Measurements from ENCODE around the gene GRB2. TPM values are rescaled to one million over a fixed set of nuclear protein-coding genes. Genes with fewer than 3 reads are reported as not detected.
"Not testable (repeated sequence)": the region's sequence is repeated elsewhere in the genome, so short reads cannot be mapped to it uniquely, and the experiment has no call there.

The GRB2 gene
- total RNA-seq, 8 experiments from 2014 or later = 37.1 to 76.5 (median 43.9) TPM

DNA sequence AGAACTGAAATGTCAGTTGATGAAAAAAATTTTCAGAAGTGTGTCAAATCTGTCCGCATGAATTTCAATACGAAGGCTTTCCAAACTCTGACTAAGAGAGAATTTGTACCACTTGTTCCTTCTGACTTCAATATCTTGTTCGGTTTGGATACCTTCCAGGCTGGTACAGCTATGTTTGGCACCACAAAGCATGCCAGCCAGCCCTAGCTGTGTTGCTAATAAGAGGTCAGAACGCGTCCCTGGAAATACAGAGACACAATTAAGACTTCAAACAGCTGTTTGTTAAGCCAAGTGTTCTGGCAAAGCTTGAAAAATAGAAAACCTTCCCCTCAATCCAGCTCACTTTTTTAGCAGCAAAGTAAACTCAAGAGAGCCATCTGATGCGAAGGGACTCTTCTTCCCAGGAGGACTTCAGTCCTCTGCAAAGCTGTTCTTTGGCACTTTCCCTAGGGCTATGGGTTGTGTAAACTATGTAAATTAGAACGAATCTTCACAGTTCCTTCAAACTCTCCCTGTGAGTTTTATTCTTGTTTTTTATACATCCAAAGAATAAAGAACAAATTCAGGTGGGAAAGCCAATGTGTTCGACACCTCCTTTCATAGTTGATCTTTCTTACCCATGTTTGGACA, 35.1 kb downstream of the GRB2 start:
- in situ Hi-C loops (cut with MboI; ENCODE audit: low pct_unique_long_range_greater_than_20kb in 2 of 9, low sequenced_read_pairs in 9 of 9, unreplicated experiment in 9 of 9) = no loop called here
- H3K4me1 ChIP-seq (replicated peaks in 1 of 2) = no peaks in the 10 kb centered on the region
- 7 to 100% (median 71%) methylated on average over 1 to 8 of the region's 8 CpGs for WGBS, 10 experiments
- peak in 4 of 8 experiments; percentile 30 to 79 (median 52) for ATAC-seq (replicated peaks in 6 of 8)
- no peak overlapping the region for H3K27ac ChIP-seq
- H3K4me3 ChIP-seq = no peak overlapping the region

DNA sequence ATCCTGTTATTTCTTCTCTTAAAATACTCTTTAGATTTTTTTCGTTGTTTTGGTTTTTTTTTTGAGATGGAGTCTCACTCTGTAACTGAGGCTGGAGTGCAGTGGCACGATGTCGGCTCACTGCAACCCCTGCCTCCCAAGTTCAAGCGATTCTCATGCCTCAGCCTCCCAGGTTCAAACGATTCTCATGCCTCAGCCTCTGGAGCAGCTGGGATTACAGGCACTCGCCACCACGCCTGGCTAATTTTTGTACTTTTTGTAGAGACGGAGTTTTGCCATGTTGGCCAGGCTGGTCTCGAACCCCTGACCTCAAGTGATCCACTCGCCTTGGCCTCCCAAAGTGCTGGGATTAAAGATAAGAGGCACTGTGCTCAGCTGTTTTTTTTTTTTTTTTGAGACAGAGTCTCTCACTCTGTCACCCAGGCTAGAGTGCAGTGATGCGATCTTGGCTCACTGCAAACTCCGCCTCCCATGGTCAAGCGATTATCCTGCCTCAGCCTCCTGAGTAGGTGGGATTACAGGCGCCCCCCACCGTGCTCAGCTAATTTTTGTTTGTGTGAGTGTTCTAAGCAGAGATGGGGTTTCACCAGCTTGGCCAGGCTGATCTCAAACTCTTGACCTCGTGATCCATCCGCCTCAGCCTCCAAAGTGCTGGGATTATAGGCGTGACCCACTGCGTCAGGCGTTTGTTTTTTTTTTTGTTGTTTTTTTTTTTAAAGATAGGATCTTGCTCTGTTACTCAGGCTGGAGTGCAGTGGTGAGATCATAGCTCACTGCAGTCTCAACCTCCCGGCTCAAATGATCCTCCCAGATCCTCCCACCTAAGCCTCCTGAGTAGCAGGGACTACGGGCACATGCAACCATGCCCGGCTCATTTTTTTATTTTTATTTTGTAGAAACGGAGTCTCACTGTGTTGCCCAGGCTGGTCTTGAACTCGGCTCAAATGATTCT, 37.4 kb downstream of the GRB2 start:
- ATAC-seq (replicated peaks in 6 of 8) = peak in 2 of 8 experiments; percentile 28 to 29
- in situ Hi-C loops (cut with MboI; ENCODE audit: low pct_unique_long_range_greater_than_20kb in 2 of 9, low sequenced_read_pairs in 9 of 9, unreplicated experiment in 9 of 9); H3K4me1 ChIP-seq (replicated peaks in 1 of 2); H3K4me3 ChIP-seq; H3K27ac ChIP-seq: not testable (repeated sequence)
- WGBS, 10 experiments = 60 to 100% (median 88%) methylated on average over 3 to 19 of the region's 25 CpGs; no CpG with 5 or more reads in 1 of the 10 experiments

DNA sequence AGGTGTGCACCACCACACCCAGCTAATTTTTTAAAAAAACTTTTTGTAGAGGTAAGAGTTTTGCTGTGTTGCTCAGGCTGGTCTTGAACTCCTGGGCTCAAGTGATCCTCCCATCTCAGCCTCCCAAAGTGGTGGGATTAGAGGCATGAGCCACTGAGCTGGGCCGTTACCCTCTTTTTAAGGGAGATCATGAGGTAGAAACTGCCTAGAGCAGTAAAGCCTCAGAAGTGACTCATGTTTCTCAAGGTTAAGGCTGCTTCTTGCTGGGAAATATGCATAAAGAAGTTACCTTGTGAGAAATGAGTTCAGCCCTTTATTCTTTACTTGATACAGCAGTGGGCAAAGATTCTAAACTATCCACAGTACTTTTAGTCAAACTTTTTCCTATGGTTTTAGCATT, 38.2 kb downstream of the GRB2 start:
- Histone ChIP-seq H3K27ac (no peak overlapping the region), H3K4me1 (replicated peaks in 1 of 2) (no peaks in the 10 kb centered on the region), H3K4me3 (no peak overlapping the region)
- ATAC-seq (replicated peaks in 6 of 8) = peak in 2 of 8 experiments; percentile 44 to 56
- WGBS, 10 experiments = 100% methylated on average over 1 of the region's 1 CpG; no CpG with 5 or more reads in 9 of the 10 experiments
- in situ Hi-C loops (cut with MboI; ENCODE audit: low pct_unique_long_range_greater_than_20kb in 2 of 9, low sequenced_read_pairs in 9 of 9, unreplicated experiment in 9 of 9) = no loop called here

GRCh38 chr17:75366432-75366831, 39.0 kb downstream of the GRB2 start:
- 69 to 100% (median 77%) methylated on average over 1 to 5 of the region's 6 CpGs; no CpG with 5 or more reads in 4 of the 10 experiments for WGBS, 10 experiments
- no peaks in the 10 kb centered on the region for H3K4me1 ChIP-seq (replicated peaks in 1 of 2)
- no peak overlapping the region for H3K27ac ChIP-seq
- in situ Hi-C loops (cut with MboI; ENCODE audit: low pct_unique_long_range_greater_than_20kb in 2 of 9, low sequenced_read_pairs in 9 of 9, unreplicated experiment in 9 of 9) = no loop called here
- H3K4me3 ChIP-seq = no peak overlapping the region
- ATAC-seq (replicated peaks in 6 of 8) = no peak

- in situ Hi-C loops (cut with MboI; ENCODE audit: low pct_unique_long_range_greater_than_20kb in 2 of 9, low sequenced_read_pairs in 9 of 9, unreplicated experiment in 9 of 9) = no loop called here
- peak in 1 of 8 experiments; percentile 33 for ATAC-seq (replicated peaks in 6 of 8)
- Histone ChIP-seq H3K27ac (no peak overlapping the region), H3K4me3 (no peak overlapping the region), H3K4me1 (replicated peaks in 1 of 2) (no peaks in the 10 kb centered on the region)
- WGBS, 10 experiments = 80 to 100% (median 89%) methylated on average over 2 to 6 of the region's 6 CpGs
Measured at GRCh38 chr17:75365931-75366275, 39.6 kb downstream of the GRB2 start.

DNA sequence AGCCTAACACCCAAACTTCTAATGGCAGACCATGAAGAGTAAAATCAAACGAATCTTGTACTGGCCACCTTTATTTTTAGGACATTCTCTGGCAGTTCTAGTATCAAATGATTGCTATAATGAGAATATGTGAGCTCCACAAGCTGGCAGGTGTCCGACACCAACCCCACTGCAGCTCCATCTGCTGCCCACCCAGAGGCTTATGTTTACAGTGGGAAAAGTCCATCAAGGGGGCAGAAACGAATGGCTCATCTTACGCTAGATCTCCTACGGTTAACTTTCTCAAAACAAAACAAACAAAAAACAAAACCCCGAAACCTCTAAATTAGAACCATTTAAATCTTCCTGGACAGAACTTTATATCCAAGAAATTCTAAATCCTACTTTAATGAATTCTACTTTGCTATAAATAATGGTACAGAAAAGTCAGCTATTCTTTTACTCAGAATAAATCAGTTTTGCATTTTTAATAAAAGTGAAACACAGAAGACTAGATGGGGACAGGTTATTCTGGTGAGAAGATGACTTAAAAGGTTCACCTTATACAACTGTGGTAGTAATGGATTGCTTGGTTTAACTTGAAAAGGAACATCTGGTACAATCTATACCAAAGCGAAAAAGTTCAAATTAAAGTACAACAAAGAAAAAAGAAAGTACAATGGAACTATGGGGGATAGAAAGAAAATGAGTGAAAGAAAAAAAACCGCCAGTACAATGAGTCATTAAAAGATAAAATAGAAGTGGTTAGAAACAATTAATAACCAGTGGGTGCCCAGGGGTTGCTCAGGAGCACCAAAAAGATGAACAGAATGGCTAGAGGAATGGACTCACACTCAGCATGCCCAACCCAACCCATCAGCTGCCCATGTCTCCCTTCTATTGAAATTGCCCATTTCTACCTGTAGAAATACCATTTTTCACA, 40.2 kb downstream of the GRB2 start:
- 64 to 97% (median 81%) methylated on average over 4 to 8 of the region's 8 CpGs for WGBS, 10 experiments
- Histone ChIP-seq H3K4me3 (no peak overlapping the region), H3K4me1 (replicated peaks in 1 of 2) (no peaks in the 10 kb centered on the region), H3K27ac (no peak overlapping the region)
- ATAC-seq (replicated peaks in 6 of 8) = no peak
- in situ Hi-C loops (cut with MboI; ENCODE audit: low pct_unique_long_range_greater_than_20kb in 2 of 9, low sequenced_read_pairs in 9 of 9, unreplicated experiment in 9 of 9) = no loop called here

GRCh38 chr17:75364078-75364477, 41.4 kb downstream of the GRB2 start:
- Histone ChIP-seq H3K4me1 (replicated peaks in 1 of 2) (no peaks in the 10 kb centered on the region), H3K4me3 (no peak overlapping the region), H3K27ac (no peak overlapping the region)
- ATAC-seq (replicated peaks in 6 of 8) = no peak
- in situ Hi-C loops (cut with MboI; ENCODE audit: low pct_unique_long_range_greater_than_20kb in 2 of 9, low sequenced_read_pairs in 9 of 9, unreplicated experiment in 9 of 9) = no loop called here
- WGBS, 10 experiments = 20 to 100% (median 100%) methylated on average over 1 to 2 of the region's 2 CpGs; no CpG with 5 or more reads in 3 of the 10 experiments

DNA sequence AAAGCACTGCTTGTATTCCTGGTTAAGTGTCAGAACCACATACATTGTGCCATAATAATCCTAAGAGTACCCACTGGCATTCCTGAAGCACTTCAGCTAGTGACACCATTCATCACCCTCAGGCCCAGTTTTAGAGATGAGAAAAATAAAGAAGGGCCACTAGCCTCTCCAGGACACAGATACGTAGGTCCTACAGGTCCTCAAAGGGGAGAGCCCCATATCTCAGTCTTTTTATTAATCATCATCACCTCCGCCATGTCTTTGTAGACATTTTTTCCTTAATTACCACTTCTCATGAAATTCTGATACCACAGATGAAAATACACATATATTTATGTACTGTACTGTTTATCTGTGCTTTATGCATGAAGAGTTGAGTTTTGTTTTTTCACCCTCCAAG, 43.5 kb downstream of the GRB2 start:
- Histone ChIP-seq H3K27ac (no peak overlapping the region), H3K4me1 (replicated peaks in 1 of 2) (no peaks in the 10 kb centered on the region), H3K4me3 (no peak overlapping the region)
- no peak for ATAC-seq (replicated peaks in 6 of 8)
- in situ Hi-C loops (cut with MboI; ENCODE audit: low pct_unique_long_range_greater_than_20kb in 2 of 9, low sequenced_read_pairs in 9 of 9, unreplicated experiment in 9 of 9) = no loop called here
- WGBS, 10 experiments = 38 to 100% (median 86%) methylated on average over 1 to 2 of the region's 2 CpGs; no CpG with 5 or more reads in 1 of the 10 experiments

DNA sequence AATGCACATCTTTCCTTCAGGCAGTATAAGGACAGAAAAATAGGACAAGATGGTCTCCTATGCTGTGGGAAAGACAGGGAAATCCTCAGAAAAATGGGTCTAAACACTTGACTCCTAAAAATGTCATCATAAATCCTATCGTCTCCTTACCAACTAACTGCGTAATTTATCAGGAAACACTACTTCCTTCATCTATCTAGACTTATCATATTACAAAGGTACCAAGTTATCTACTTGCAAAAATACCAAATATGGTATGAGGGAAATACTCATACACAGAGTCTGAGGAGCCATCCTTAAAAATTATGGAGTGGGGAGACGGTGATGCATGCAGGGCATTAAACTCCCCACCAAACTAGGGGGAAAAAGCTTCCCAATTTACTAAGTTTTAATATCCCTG, 44.1 kb downstream of the GRB2 start:
- WGBS, 10 experiments = 0 to 78% (median 50%) methylated on average over 1 to 3 of the region's 3 CpGs
- Histone ChIP-seq H3K27ac (no peak overlapping the region), H3K4me3 (no peak overlapping the region), H3K4me1 (replicated peaks in 1 of 2) (no peaks in the 10 kb centered on the region)
- ATAC-seq (replicated peaks in 6 of 8) = no peak
- in situ Hi-C loops (cut with MboI; ENCODE audit: low pct_unique_long_range_greater_than_20kb in 2 of 9, low sequenced_read_pairs in 9 of 9, unreplicated experiment in 9 of 9) = no loop called here

GRCh38 chr17:75356260-75356937, 49.1 kb downstream of the GRB2 start:
- Histone ChIP-seq H3K4me3 (no peak overlapping the region), H3K4me1 (replicated peaks in 1 of 2) (peaks cover 13 to 18% of the 10 kb centered on the region in 2 donors), H3K27ac (no peak overlapping the region)
- ATAC-seq (replicated peaks in 6 of 8) = no peak
- 50 to 100% (median 100%) methylated on average over 1 to 6 of the region's 9 CpGs for WGBS, 10 experiments
- in situ Hi-C loops (cut with MboI; ENCODE audit: low pct_unique_long_range_greater_than_20kb in 2 of 9, low sequenced_read_pairs in 9 of 9, unreplicated experiment in 9 of 9) = no loop called here

GRCh38 chr17:75353176-75353575, 52.3 kb downstream of the GRB2 start:
- in situ Hi-C loops (cut with MboI; ENCODE audit: low pct_unique_long_range_greater_than_20kb in 2 of 9, low sequenced_read_pairs in 9 of 9, unreplicated experiment in 9 of 9) = no loop called here
- H3K27ac ChIP-seq = no peak overlapping the region
- WGBS, 10 experiments = 86 to 100% (median 100%) methylated on average over 1 to 3 of the region's 8 CpGs; no CpG with 5 or more reads in 7 of the 10 experiments
- ATAC-seq (replicated peaks in 6 of 8) = no peak
- peaks cover 25 to 30% of the 10 kb centered on the region in 2 donors for H3K4me1 ChIP-seq (replicated peaks in 1 of 2)
- no peak overlapping the region for H3K4me3 ChIP-seq

- peak in 5 of 8 experiments; percentile 98 to 100 (median 100) for ATAC-seq (replicated peaks in 6 of 8)
- Histone ChIP-seq H3K27ac (peak overlapping the region; percentile 7 to 27), H3K4me3 (peak overlapping the region in 1 of 5 donors; percentile 2), H3K4me1 (replicated peaks in 1 of 2) (peaks cover 30 to 35% of the 10 kb centered on the region in 2 donors)
- 0 to 83% (median 45%) methylated on average over 1 to 7 of the region's 7 CpGs; no CpG with 5 or more reads in 2 of the 10 experiments for WGBS, 10 experiments
- in situ Hi-C loops (cut with MboI; ENCODE audit: low pct_unique_long_range_greater_than_20kb in 2 of 9, low sequenced_read_pairs in 9 of 9, unreplicated experiment in 9 of 9) = no loop called here
Measured at GRCh38 chr17:75352079-75352569, 53.4 kb downstream of the GRB2 start.

All from motor neuron (in vitro differentiated cells).